Islet of Langerhans (tissue), 1 donor: ENCODE measurements around the gene FRG2.
"Not testable (repeated sequence)": the region's sequence is repeated elsewhere in the genome, so short reads cannot be mapped to it uniquely, and the experiment has no call there.

ENCODE experiments used
- FAIRE-seq: peaks from one replicate; lab custom pipeline; 2011; peaks lifted over from hg19 to GRCh38; lab: Jason Lieb, UNC

FRG2 gene

GRCh38 chr4:190027156-190027555 is at the start of gene FRG2:
Gene FRG2 (minus strand): TSS chr4:190027256. CDS start chr4:190027204, 52 bp downstream.
- not testable (repeated sequence) for FAIRE-seq

- FAIRE-seq: not testable (repeated sequence)
Measured at GRCh38 chr4:190068351-190068750, 41.3 kb upstream of the FRG2 start.

- not testable (repeated sequence) for FAIRE-seq
Measured at GRCh38 chr4:190064805-190065204, 37.7 kb upstream of the FRG2 start.

GRCh38 chr4:190064342-190064741 is 37.3 kb upstream of the FRG2 start, which contains the start of gene DBET:
Gene DBET (plus strand): TSS chr4:190064502.
- FAIRE-seq: not testable (repeated sequence)

DNA sequence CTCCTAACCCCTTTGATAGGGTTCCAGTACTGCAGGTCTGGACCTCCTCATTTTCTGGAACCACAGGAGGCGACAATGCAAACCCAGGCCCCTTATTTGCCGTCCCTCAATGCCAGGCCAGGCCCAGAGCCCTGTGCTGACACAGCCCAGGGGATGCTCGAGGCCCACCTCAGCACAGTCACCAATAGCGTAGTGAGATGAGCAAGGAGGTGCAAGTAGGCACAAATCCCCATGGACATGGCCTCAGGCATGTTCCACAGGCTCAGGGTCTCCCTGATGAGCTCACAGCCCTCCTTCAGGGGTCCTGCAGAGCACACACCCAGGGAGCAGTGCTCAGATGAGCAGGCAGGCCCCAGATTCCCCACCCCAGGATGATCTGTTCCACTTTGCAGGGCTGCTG is 31.9 kb upstream of the FRG2 start:
- not testable (repeated sequence) for FAIRE-seq

DNA sequence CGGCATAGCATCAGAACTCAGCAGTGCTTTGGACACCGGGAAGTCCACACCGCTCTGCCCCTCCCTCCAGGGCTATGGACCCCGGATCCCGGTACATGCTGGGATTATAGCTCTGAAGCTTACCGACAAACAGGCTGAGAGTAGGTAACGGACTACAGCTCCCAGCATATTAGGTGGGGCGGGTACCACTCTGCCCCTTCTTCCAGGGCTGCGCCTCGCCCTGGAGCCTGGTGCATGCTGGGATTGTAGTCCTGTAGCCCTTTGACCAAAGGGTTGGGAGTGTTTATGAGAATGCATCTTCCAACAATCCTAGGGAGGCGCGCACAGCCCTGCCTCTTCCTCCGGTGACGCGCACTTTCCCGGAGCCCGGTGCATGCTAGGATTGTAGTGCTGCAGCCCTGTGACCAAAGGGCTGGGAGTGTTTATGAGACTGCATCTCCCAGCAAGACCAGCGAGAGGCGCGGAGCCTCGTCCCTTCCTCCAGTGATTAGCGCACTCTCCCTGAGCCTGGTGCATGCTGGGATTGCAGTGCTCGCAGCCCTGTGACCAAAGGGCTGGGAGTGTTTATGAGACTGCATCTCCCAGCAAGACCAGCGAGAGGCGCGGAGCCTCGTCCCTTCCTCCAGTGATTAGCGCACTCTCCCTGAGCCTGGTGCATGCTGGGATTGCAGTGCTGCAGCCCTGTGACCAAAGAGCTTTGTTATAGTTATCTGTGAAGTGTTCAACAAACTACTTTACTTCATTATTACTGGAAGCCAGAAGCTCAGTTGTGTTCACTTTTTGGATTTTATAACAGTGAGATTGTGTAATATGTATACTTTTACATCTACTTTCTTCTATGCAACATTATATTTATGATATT is 22.6 kb upstream of the FRG2 start:
- FAIRE-seq: not testable (repeated sequence)

DNA sequence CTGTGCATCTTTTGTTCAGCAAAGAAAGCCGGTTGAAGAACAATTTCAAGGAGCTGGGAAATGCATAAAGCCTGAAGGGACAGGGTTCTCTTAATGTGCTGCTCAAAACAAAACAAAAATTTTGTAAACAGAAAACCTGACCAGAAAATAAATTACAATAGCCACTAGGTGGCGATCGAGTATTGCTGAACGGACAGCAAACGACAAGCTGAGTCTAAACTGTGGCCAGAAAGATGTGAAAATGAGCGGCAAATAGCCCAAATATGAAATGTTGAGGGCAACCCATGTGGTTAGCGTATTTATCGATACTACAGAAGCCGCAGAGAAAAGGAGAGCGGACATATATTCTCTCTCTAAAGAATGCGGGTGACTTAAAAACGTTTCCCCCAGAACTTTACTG is 20.6 kb upstream of the FRG2 start:
- FAIRE-seq: not testable (repeated sequence)

GRCh38 chr4:190040873-190041272 is 13.8 kb upstream of the FRG2 start:
- FAIRE-seq: not testable (repeated sequence)

- not testable (repeated sequence) for FAIRE-seq
Measured at GRCh38 chr4:190037704-190038388, 10.8 kb upstream of the FRG2 start.

- FAIRE-seq: not testable (repeated sequence)
Measured at GRCh38 chr4:190031264-190031663, 4.2 kb upstream of the FRG2 start.

GRCh38 chr4:190022614-190023281 is 4.3 kb downstream of the FRG2 start:
- FAIRE-seq: not testable (repeated sequence)

GRCh38 chr4:190021973-190022372 is 5.1 kb downstream of the FRG2 start:
- FAIRE-seq: not testable (repeated sequence)

DNA sequence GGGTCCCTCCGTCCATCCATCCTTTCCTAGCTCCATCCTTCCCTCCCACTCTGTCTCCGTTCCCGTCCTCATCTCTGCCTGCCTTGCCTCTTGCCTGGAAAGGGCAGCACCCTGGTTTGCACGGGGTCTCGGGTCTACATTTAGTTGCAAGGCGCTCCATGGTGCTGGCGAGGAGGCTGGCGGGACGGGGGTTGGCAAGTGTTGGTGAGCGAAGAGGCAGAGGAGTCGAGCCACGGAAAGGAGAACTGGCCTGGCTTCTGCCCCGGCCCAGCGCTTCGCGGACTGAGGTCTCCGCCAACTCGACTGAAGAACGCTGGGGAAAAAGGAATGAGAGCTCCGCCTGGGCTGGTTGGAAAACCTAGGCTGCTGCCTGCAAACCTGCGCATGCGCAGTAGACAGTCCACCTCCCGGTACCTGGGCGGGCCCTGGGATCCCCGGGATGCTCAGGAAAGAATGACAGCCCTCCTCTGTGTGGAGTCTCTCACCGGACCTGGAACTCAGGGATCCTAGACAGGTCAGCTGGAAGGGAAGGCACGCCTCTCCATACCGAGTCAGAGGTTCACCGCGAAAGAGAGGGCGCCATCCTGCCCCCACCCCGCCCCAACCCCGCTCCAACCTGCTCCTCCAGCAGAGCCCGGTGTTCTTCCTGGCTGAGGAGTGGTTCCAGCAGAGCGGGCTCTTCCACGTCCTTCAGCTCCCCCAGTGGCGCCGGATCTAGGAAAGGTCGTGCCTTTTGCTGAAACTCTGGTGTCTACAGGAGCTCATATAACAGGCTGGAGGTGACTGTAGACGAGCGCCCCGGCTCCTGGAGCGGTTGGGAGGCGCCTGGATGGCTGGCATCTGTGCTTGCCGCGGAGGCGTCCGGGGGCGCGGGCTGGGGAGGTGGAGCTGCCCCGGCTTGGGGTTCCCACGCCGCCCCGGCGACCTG is 6.0 kb downstream of the FRG2 start:
- no peak for FAIRE-seq

DNA sequence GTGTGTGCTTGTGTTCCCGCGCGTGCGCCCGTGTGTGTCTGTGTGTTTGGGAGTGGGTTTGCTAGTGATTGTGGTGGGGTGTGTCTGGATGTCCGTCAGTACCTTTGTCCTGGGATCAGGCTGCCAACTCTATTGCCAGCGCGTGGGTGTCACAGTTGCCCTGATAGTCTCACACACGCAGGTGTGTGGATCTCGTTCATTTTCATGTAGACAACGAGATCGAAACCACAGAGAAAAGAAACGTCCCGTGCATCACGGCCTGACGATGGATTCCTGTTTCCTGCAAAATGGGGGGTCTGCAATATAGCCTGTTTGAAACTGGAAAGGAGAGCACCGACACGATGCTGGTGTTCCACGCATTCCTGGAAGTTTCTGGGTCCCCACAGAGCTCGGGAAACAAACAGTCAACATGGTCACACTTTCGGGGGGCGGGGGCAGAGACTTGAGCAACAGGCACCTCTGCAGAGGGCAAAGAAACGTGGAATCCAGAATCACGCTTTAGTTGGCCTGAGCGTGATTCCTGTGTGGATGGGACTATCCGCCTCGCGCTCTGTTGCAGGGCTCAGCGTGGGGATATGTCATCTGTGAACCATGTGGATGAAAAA is 7.1 kb downstream of the FRG2 start:
- FAIRE-seq: not testable (repeated sequence)

GRCh38 chr4:190019023-190019858 is 7.8 kb downstream of the FRG2 start:
- no peak for FAIRE-seq

DNA sequence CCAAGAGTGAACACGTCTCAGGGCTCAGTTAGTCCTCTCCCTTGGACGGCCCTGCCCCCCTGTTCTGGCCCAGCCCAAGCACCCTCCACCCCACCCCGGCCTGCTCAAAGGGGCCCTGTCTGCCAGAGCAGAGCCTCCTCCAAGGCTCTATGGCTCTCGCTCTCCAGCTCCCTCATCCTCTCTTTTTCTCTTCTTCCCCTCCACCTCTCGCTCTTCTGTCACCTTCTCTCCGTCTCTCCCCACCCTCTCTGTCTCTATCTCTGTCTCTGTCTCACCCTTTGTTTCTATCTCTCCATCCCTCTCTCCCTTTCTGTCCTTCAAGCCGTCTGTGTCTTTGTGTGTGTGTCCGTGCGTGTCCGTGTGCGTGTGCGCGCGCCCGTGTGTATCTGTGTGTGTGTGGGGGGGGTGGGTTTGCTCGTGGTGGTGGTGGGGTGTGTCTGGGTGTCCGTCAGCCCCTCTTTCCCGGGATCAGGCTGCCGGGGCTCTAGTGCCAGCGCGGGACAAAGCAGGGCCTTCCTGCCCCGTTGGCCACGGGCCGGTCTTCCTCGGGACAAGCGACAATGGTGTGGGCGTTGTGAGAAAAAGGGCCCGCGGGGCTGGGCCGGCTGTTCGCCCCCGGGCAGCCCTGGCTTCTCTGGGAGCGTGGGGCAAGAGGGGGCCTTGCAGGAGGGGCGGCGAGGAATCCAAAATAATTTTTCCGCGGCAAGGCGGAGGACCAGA is 8.7 kb downstream of the FRG2 start:
- FAIRE-seq: no peak

- no peak for FAIRE-seq
Measured at GRCh38 chr4:190017357-190018200, 9.5 kb downstream of the FRG2 start.
